Activated T-cell treated with anti-CD3 and anti-CD28 coated beads for 24 hours (primary cell): Measurements from ENCODE around the gene SPRED1.

Experiments used
- DNase-seq: peaks from one replicate; pipeline ENCODE4 v3.0.0-alpha.2; 2020; ENCODE audit warnings: low read depth

SPRED1 gene

DNA sequence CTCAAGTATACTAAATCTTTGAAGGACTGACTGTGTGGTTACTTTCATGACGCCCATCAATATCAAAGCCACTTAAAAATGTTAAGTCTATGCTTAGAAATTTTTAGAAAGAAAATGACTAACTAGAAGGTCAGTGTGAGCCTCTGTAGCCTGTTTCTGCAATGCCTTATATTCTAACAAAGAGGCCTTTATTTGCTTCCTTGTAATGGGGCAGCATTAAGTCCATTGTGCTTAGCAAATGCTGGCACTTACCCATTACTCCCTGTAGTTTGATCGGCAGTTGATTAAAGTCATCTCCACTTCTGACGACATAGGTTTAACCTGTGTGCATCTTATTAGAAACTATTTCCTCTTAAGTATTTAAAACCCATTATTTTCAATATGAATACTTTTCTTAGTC is 109.7 kb downstream of the SPRED1 start:
- DNase-seq: no peak

DNA sequence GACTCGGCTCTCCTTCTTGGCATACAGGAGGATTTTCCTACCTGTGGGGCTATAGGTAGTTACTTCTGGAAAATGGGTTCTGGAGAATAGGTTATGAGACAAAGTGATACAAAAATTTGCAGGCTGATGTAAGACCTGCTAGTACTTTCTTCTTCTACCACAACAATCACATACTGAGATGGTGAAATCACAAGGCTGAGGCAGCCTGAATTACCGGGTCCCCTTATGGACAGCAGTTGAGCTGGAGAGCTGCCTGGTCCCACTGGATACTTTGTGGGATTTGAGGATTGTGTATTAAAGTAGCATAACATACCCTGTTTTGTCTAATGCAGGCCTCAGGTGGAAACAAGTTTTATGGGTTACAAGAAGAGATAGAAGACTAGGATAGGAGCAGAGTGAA is 114.8 kb downstream of the SPRED1 start:
- DNase-seq: no peak

DNA sequence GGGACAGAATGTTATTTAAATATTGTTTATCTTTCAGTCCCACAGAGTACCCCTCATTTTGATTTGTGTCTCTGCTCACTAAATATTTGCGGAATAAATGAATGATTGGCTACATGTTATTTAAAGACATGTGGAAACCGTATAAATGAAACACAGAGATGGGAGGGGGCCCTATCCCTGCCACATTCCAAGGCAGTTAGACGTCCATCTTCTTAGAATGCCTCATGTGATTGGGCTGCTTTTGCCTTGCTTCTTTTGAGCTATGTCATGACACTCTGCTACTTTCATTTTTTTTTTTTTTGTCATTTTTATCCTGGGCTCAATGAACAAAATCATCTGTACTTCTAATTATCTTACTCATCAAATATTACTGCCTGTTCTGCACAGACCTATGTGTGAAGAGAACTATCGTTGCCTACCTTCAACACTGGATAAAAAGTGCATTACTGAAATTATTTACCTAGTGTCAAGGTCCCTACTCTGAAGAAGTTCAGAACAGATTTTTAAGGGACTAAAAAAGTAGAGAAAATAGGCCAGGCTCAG is 117.4 kb downstream of the SPRED1 start:
- DNase-seq: no peak

DNA sequence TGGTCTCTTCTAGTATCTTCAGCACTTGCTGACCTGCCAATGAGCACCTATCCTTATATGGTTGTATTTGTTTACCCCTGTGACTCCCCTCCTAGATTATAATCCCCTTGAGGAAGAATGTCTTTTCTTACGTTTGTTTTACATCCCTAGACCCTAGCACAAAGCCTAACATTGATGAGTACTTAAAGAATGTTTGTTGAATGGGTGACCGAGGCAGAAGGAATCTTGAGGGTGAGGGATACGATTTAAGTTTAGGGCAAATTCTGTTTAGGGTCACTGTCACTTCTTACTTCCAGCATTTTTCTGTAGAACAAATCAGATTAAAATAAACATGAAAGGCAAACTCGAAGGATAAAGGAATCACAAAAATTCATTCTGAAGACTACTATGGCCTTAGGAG is 120.4 kb downstream of the SPRED1 start:
- no peak for DNase-seq

DNA sequence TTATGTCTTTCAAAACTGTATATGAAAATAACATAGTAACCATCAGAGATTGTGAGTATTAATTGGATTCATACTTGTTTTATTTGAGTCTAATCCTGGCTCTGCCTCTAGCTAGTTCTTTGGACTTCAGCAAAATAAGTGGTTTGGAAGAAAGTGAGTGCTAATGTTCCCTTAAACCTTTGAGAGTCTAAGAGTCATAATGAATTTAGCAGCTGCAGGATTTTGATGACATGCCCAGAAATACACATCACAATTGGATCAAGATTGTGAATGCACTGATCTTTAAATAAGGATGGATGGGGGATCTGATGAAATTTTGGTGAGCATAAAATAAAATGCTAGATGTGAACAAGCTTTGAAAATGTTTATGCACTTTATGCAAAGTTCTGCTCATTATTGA is 121.4 kb downstream of the SPRED1 start:
- DNase-seq: no peak

DNA sequence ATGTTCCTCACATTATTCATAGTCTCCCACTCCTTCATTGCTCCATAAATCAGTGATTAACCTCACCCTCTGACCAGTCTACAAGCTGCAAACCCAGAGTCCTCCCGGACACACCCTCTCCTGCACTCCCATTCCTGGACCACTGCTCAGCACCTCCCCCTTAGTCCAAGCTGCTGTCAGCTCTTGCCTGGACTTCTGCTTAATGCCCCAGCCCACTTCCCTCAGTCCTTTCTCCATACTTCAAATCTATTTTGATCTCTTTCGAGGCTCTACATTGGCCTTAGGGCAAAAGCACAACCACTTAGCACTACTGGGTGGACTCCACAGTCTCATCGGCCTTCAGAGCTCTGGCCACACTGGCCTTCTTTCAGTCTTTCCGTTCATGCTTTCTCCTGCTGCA is 121.9 kb downstream of the SPRED1 start:
- DNase-seq: no peak

DNA sequence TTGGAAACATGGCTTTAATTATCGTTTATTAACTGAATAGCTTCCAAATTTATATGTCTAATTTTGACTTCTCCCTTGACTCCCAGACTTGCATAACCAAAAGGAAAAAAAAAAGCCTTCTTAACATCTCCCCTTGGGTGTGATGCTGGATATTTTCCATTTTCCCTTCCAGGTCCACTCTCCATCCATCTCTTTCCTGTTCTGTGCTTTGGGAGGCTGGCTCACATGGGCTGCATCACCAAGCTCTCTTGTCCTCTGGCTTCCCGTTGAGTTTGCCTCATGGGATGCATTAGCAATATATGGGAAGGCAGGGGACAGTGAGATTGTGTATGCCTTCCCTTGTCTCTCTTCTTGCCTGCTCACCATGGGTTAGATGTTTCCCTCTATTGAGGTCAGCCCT is 123.4 kb downstream of the SPRED1 start:
- DNase-seq: no peak

DNA sequence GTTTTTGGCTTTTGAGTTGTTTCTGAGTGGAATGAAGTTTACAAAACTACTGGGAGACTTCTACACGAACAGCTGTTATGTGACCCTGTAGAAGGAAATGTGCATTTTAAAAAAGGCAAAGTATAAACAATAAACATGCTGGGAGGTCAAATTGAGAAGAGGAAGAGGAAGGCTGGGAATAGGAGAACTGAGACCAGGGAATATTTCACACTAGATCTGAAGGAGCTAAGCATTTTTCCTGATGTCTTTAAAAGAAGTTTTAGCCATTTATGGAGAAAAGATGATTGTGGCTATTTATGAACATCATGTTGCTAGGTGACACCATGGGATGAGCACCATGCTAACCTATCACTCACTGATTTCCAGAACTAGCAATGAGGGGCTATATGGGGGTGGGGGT is 125.0 kb downstream of the SPRED1 start:
- no peak for DNase-seq

DNA sequence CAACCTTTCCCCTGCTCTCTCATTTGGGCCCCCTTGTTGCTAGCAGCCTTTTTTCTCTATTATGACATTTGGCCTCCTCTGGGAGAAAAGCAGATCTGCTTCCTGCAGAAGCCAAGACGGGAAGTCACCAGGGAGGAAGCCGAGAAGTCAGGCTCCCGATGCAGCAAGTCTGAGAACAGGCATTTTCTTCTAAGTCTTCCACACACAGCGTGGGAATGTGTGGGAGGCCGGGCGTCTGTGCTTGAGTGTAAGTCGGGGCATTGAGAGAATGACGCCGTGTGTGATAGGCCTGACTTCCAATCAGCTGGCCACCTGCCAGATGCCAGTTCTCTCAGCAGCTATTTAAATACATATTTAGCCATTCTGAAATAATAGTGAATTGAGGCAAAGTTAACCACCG is 125.5 kb downstream of the SPRED1 start:
- no peak for DNase-seq

DNA sequence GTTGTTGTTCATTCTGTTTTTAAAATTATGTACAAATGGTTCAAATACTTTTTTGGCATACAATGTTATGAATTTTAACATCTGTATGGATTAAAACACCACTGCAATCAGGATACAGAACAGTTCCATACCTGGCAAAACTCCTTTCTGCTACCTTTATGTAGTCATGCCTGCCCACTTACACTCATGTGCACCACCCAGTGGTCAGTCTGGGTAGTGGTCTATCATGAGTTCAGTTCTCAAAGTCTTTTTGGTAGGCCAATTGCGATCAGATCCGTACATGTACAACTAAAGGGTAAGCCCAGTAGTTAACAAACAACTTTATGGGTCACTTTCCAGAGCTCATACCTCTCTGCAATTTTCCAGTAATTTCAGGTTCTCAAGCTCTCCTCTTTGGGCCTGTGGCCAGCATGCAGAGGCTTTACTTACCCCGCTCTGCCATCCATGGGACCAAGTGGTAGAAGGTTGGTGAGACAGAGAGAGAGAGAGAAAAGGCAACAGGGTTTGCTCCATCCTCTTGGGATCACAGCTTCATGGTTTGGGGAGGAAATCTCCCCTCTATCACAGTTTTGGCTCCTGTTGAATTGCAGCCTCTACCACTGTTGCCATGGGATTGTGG is 137.4 kb downstream of the SPRED1 start:
- DNase-seq: peak; percentile 50

DNA sequence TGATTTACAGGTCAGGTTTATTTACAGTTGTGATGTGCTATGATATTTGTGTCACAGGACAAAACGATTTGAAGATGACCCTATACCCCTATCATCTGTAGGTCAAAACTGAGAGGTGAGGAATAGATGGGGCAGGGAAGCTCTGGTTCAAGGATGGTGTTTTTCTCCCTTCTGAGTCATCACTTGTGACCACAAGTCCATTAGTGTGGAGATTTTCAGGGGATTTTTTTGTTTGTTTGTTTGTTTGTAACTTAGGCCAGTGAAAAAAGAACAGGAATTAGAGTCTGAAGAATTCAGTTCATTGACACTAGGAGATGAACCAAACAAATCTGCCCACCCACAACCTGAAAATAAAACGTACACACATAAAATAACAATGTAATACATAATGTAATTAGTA is 138.6 kb downstream of the SPRED1 start:
- DNase-seq: no peak

DNA sequence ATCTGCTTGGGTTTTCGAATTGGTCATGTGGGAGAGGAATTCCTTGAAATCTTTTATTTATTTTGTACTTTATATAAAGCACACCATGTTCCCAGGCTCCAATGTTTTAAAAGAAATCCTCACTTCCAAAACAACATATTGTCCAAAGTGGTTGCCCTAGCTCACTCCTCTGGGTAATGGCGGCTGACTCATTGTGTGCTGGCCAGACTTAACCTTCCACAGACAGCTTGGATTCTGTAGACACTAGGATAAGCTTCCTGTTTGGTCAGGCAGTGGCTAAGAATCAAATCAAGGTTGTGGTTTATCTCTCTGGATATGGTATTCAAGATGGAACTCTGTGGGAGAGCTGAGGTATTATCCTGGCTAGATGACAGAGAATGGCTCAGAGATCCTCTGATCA is 145.5 kb downstream of the SPRED1 start:
- DNase-seq: no peak

DNA sequence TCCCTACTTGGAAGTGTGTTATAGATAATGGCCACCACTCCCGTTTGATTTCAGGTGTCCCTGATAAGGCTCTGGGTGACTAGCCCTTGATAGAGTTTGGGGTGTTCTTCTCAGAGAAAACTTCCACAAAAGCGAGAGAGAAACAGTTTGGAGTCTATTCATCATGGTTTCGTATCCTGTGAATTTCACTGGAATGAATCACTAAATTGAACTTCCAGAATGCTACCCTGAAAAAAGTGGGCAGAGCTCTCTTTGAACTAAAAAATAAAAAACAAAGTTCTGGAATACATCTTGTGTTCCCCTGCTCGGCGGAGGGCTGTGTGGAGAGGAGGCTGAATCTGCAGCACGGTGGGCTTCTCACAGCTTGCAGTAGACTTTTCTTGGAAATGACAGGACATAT is 148.5 kb downstream of the SPRED1 start:
- no peak for DNase-seq

DNA sequence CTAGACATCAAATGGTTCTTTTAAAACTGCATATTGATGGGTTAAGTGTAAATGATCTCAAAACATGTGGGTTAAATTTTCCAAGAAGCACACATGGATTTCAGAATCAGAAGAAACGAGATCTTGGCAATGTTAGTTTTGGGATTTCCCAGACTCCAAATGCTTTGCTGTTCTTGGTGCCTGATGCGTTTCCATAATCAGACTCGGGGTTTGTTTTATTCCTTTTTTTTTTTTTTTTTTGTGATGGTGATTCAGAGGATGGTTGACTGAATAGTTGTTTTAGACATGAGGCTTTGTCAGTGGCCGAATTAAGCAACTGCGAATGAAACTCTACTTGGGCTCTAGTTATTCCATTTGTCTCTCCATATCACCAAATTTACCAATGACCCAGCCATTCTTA is 149.1 kb downstream of the SPRED1 start:
- DNase-seq: no peak

DNA sequence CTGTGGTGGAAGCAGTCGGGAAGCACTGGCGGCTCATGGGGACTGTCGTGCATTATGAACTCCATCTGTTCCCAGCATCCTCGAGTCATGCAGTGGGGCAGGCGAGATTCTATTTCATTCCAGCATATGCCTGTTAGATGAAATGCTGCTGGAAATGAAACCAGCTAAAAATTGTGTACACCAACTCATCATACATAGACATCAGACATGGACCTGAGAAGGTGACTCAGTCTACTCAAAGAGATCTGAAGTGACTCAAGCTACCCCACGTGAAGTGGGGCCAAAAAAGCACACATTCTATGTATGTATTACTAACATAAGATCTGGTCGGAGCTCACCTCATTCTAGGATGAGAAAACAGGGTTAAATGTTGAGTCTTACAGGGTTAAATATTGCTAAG is 153.8 kb downstream of the SPRED1 start:
- DNase-seq: no peak
